ENCODE data around the gene OR4D9. TPM values are rescaled to one million over a fixed set of nuclear protein-coding genes. Genes with fewer than 3 reads are reported as not detected.

Gene OR4D9
- total and polyA plus RNA-seq, 10 of the 15 experiments (the other 5 are each of a cell fraction or from before 2014, with no cell fraction given) = not detected

DNA sequence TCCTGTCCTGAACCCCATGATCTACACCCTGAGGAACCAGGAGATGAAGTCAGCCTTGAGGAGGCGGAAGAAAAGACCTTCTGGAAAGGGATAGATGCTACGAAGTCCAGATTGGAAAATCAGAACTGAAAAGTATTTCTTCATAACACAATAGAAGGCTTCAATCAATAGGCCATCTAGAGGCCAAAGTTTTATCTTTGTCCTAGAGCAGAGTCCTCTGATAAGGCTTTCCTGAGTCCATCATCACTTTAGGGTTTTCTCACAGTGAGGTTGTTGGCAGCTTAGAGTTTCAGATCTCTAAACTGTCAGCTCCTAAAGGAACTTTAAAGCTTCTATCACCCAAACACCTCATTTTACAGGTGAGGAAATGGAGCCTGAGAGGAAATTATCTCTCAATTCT lies 21.3 kb downstream of the OR4D9 start:
- CTCF ChIA-PET = interaction anchor here (0.9 to 2.3 kb wide), 2 partner anchors 144 to 150 kb away, joined by 3 to 10 read pairs; no protein-coding TSS in a partner anchor
- Histone ChIP-seq H3K79me2 (ENCODE audit: control insufficient read depth, insufficient read depth, low read length) (no peaks in the 10 kb centered on the region), H3K36me3 (ENCODE audit: control insufficient read depth in 2 of 2, insufficient read depth in 2 of 2, low read length in 1 of 2) (no peaks in the 10 kb centered on the region), H3K27me3 (replicated peaks in 1 of 2; ENCODE audit: control insufficient read depth in 2 of 2, insufficient read depth in 2 of 2, low read length in 1 of 2) (no peaks in the 10 kb centered on the region), H3K9ac (ENCODE audit: control insufficient read depth, insufficient read depth, low read length) (no peak overlapping the region), H3K4me2 (ENCODE audit: control insufficient read depth, insufficient read depth) (no peak overlapping the region), H3K9me3 (replicated peaks; ENCODE audit: control insufficient read depth, insufficient read depth, low read length) (no peaks in the 10 kb centered on the region), H3K4me1 (ENCODE audit: control insufficient read depth, insufficient read depth, low read length) (no peaks in the 10 kb centered on the region), H4K20me1 (ENCODE audit: control insufficient read depth, insufficient read depth) (no peaks in the 10 kb centered on the region), H3K27ac (ENCODE audit: control insufficient read depth, insufficient read depth) (no peak overlapping the region), H3K4me3 (no peak overlapping the region), H2AFZ (ENCODE audit: control insufficient read depth, low read depth, low read length) (no peak overlapping the region; the same call in 1 of the 2 replicates)
- 0% methylated on average over 2 of the region's 2 CpGs for WGBS (ENCODE audit: insufficient coverage, insufficient replicate concordance, low lambda C conversion rate, missing lambda C conversion rate)
- POLR2A ChIA-PET = no interaction called here
- RAD21 ChIA-PET (ENCODE audit: unreplicated experiment) = no interaction called here
- in situ Hi-C loops (cut with MboI) (loop anchor here (10.0 kb wide), 1 partner anchor 142 kb away; no protein-coding TSS in a partner anchor), intact Hi-C loops (cut with micrococcal nuclease; ENCODE audit: unreplicated experiment) (no loop called here)
- BruUV-seq (replicated peaks) = no TSS peak
- TF ChIP-seq, protein P1, sequence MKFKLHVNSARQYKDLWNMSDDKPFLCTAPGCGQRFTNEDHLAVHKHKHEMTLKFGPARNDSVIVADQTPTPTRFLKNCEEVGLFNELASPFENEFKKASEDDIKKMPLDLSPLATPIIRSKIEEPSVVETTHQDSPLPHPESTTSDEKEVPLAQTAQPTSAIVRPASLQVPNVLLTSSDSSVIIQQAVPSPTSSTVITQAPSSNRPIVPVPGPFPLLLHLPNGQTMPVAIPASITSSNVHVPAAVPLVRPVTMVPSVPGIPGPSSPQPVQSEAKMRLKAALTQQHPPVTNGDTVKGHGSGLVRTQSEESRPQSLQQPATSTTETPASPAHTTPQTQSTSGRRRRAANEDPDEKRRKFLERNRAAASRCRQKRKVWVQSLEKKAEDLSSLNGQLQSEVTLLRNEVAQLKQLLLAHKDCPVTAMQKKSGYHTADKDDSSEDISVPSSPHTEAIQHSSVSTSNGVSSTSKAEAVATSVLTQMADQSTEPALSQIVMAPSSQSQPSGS (IDR thresholded peaks at IDR 0.05; ENCODE audit: low read length) = no peak
- TF ChIP-seq TCF3 (IDR thresholded peaks at IDR 0.05; ENCODE audit: borderline replicate concordance, insufficient read depth, low read depth, low read length) (no peak), TAF1 (IDR thresholded peaks at IDR 0.05; ENCODE audit: borderline replicate concordance, low read depth, low read length) (no peak), RAD21 (IDR thresholded peaks at IDR 0.05; ENCODE audit: insufficient read depth, low read depth, low read length) (no peak), CBFB (IDR thresholded peaks at IDR 0.05; ENCODE audit: low read depth) (no peak), FOS (IDR thresholded peaks at IDR 0.05; ENCODE audit: borderline replicate concordance, extremely low read depth, insufficient read length) (no peak)
- TF ChIP-seq, protein P2, sequence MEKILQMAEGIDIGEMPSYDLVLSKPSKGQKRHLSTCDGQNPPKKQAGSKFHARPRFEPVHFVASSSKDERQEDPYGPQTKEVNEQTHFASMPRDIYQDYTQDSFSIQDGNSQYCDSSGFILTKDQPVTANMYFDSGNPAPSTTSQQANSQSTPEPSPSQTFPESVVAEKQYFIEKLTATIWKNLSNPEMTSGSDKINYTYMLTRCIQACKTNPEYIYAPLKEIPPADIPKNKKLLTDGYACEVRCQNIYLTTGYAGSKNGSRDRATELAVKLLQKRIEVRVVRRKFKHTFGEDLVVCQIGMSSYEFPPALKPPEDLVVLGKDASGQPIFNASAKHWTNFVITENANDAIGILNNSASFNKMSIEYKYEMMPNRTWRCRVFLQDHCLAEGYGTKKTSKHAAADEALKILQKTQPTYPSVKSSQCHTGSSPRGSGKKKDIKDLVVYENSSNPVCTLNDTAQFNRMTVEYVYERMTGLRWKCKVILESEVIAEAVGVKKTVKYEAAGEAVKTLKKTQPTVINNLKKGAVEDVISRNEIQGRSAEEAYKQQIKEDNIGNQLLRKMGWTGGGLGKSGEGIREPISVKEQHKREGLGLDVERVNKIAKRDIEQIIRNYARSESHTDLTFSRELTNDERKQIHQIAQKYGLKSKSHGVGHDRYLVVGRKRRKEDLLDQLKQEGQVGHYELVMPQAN (conservative IDR thresholded peaks at IDR 0.05) = no peak
- TF ChIP-seq, protein P3, sequence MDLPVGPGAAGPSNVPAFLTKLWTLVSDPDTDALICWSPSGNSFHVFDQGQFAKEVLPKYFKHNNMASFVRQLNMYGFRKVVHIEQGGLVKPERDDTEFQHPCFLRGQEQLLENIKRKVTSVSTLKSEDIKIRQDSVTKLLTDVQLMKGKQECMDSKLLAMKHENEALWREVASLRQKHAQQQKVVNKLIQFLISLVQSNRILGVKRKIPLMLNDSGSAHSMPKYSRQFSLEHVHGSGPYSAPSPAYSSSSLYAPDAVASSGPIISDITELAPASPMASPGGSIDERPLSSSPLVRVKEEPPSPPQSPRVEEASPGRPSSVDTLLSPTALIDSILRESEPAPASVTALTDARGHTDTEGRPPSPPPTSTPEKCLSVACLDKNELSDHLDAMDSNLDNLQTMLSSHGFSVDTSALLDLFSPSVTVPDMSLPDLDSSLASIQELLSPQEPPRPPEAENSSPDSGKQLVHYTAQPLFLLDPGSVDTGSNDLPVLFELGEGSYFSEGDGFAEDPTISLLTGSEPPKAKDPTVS (IDR thresholded peaks at IDR 0.05; ENCODE audit: low read depth, low read length) = no peak
- TF ChIP-seq, protein P4, sequence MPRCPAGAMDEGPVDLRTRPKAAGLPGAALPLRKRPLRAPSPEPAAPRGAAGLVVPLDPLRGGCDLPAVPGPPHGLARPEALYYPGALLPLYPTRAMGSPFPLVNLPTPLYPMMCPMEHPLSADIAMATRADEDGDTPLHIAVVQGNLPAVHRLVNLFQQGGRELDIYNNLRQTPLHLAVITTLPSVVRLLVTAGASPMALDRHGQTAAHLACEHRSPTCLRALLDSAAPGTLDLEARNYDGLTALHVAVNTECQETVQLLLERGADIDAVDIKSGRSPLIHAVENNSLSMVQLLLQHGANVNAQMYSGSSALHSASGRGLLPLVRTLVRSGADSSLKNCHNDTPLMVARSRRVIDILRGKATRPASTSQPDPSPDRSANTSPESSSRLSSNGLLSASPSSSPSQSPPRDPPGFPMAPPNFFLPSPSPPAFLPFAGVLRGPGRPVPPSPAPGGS (IDR thresholded peaks at IDR 0.05; ENCODE audit: borderline replicate concordance, insufficient read depth, low read depth, low read length, poor library complexity, severe bottlenecking) = no peak
- no peak for ATAC-seq
- FAIRE-seq = no peak
- SMC1A ChIA-PET (ENCODE audit: uncharacterized antibody, unreplicated experiment) = no interaction called here
- no peak for DNase-seq (ENCODE audit: low read depth, low spot score)

All from GM12878 (cell line).